B cell (primary cell): ENCODE data around the gene MYH15. TPM values are rescaled to one million over a fixed set of nuclear protein-coding genes. Genes with fewer than 3 reads are reported as not detected.

Experiments
- ATAC-seq: fragments of 200-7000 bp; cut with Tn5 transposase; one replicate; pipeline ENCODE4 v1.10.0; 2021; ENCODE audit warnings: low read depth, mild to moderate bottlenecking, moderate number of reproducible peaks, moderate library complexity
- CTCF ChIA-PET: fragments of 350-600 bp; sonication (Branson Sonifier 250); formaldehyde crosslinking; loops from one replicate; lab custom pipeline; 2021; ENCODE audit warnings: antibody characterized with exemption, inconsistent platforms; lab: Charles Lee
- POLR2A ChIA-PET: fragments of 350-600 bp; sonication (Branson Sonifier 250); formaldehyde crosslinking; loops from one replicate; lab custom pipeline; 2021; ENCODE audit warnings: antibody characterized with exemption; lab: Charles Lee
- DNase-seq: peaks from one replicate; pipeline ENCODE4 v3.0.0; 2013
- H2AFZ ChIP-seq: 2 replicates; pipeline ENCODE4 v1.6.1; 2012; ENCODE audit warnings: mild to moderate bottlenecking, low read depth, low read length; ENCODE audit not compliant: insufficient read depth, poor library complexity, severe bottlenecking
- H3K27ac ChIP-seq, 2 donors: 1 replicate in 1 of 2; 2 replicates in 1 of 2; pipeline ENCODE4 v1.5.1; 2012 to 2013; ENCODE audit warnings: low read length in 2 of 2, mild to moderate bottlenecking in 2 of 2, moderate library complexity in 1 of 2
- H3K27me3 ChIP-seq, 4 experiments: fragments of 200-600 bp in 1 of 4; sonication (generic) in 1 of 4; replicated peaks in 1 of 4; 1 replicate in 2 of 4; 2 replicates in 2 of 4; pipeline versions ENCODE4 v1.6.1 to v1.7.0; 2013 to 2016; ENCODE audit warnings: low read length in 3 of 4, mild to moderate bottlenecking in 2 of 4, mixed read lengths in 1 of 4, moderate library complexity in 1 of 4; ENCODE audit not compliant: insufficient read depth in 4 of 4, control insufficient read depth in 3 of 4; ENCODE audit errors: control extremely low read depth in 1 of 4
- H3K36me3 ChIP-seq, 2 experiments: replicated peaks in 1 of 2; 1 replicate in 1 of 2; 2 replicates in 1 of 2; pipeline versions ENCODE4 v1.6.1 to v1.7.1; 2013; ENCODE audit warnings: low read length in 1 of 2; ENCODE audit not compliant: insufficient read depth in 2 of 2, control insufficient read depth in 1 of 2; ENCODE audit errors: control extremely low read depth in 1 of 2, extremely low read depth in 1 of 2
- H3K4me1 ChIP-seq, 2 donors: fragments of 200-600 bp in 1 of 2; sonication (generic) in 1 of 2; 1 replicate in 1 of 2; 2 replicates in 1 of 2; pipeline versions ENCODE4 v1.5.1 to v1.6.1; 2013 to 2017; ENCODE audit warnings: low read length in 2 of 2; ENCODE audit not compliant: control insufficient read depth in 2 of 2, insufficient read depth in 2 of 2
- H3K4me2 ChIP-seq: replicated peaks from 2 replicates; pipeline ENCODE3; 2012; ENCODE audit warnings: mild to moderate bottlenecking, low read depth, low read length; ENCODE audit not compliant: poor library complexity, severe bottlenecking
- H3K4me3 ChIP-seq, 5 experiments: fragments of 200-600 bp in 1 of 5; sonication (generic) in 1 of 5; 1 replicate in 3 of 5; 2 replicates in 2 of 5; pipeline versions ENCODE4 v1.5.1 to v1.7.0; 2011 to 2016; ENCODE audit warnings: low read length in 4 of 5, mild to moderate bottlenecking in 4 of 5, low read depth in 2 of 5, control low read depth in 1 of 5, moderate library complexity in 1 of 5; ENCODE audit not compliant: insufficient read depth in 1 of 5; ENCODE audit errors: control extremely low read depth in 1 of 5, extremely low read depth in 1 of 5
- H3K79me2 ChIP-seq: fragments of 200-600 bp; sonication (generic); one replicate; pipeline ENCODE4 v1.6.0; 2016; ENCODE audit warnings: low read length; ENCODE audit not compliant: control insufficient read depth, insufficient read depth
- H3K9ac ChIP-seq: fragments of 200-600 bp; sonication (generic); 2 replicates; pipeline ENCODE4 v1.6.1; 2017; ENCODE audit warnings: mild to moderate bottlenecking, low read length, moderate library complexity
- H3K9me3 ChIP-seq, 3 donors: one replicate each; pipeline versions ENCODE4 v1.6.1 to v1.7.1; 2013; ENCODE audit warnings: low read length in 2 of 3; ENCODE audit not compliant: control insufficient read depth in 2 of 3, insufficient read depth in 1 of 3; ENCODE audit errors: control extremely low read depth in 1 of 3
- H4K20me1 ChIP-seq: 2 replicates; pipeline ENCODE4 v1.6.0; 2012; ENCODE audit warnings: mild to moderate bottlenecking, low read length; ENCODE audit not compliant: insufficient read depth, control insufficient read depth, poor library complexity, severe bottlenecking
- H3K27ac Mint-ChIP-seq: one replicate; pipeline ENCODE4 v1.8.0; 2021; ENCODE audit warnings: mixed read lengths
- H3K27me3 Mint-ChIP-seq: one replicate; pipeline ENCODE4 v1.8.0; 2021; ENCODE audit warnings: mixed read lengths
- H3K4me1 Mint-ChIP-seq: one replicate; pipeline ENCODE4 v1.8.0; 2021; ENCODE audit warnings: mixed read lengths
- H3K4me3 Mint-ChIP-seq: one replicate; pipeline ENCODE4 v1.8.0; 2021; ENCODE audit warnings: mixed read lengths
- H3K9me3 Mint-ChIP-seq: one replicate; pipeline ENCODE4 v1.8.0; 2022; ENCODE audit warnings: mixed read lengths; ENCODE audit not compliant: insufficient read depth
- CTCF ChIP-seq: fragments of 200-600 bp; IDR thresholded peaks from one replicate; pipeline ENCODE4 v1.8.0; 2022; ENCODE audit warnings: antibody characterized with exemption, mild to moderate bottlenecking
- EZH2 ChIP-seq: IDR thresholded peaks from 2 replicates; pipeline ENCODE4 v1.6.1; 2012; ENCODE audit warnings: borderline replicate concordance, low read depth, mild to moderate bottlenecking, moderate library complexity, low read length; ENCODE audit not compliant: insufficient read depth, poor library complexity, severe bottlenecking
- WGBS: methylation state at CpG from one replicate; pipeline ENCODE4 v1.1.5; 2013; ENCODE audit warnings: missing lambda C conversion rate; ENCODE audit not compliant: insufficient coverage; 5-methylcytosine and 5-hydroxymethylcytosine counted together
- intact Hi-C: fragments of 100-400 bp; cut with micrococcal nuclease; formaldehyde crosslinking; loops from one replicate; pipeline ENCODE4 v1.10.0; 2022
- polyA plus RNA-seq: library from polyadenylated mRNA; depleted of rRNA; stranded (reverse); fragments of >200 nt; gene quantifications from 2 replicates; pipeline ENCODE4 v1.2.3, GENCODE V29; 2012
- total RNA-seq, 2 donors: library from RNA; stranded (reverse); fragments of 120-200 nt in 1 of 2; gene quantifications; 1 replicate in 1 of 2; 2 replicates in 1 of 2; pipeline versions ENCODE4 v1.2.3 to v1.2.4, GENCODE V29; 2013 to 2022

MYH15 gene
- total and polyA plus RNA-seq, 2 donors (not counting 1 experiment from before 2014, with no cell fraction given), result 0.06 TPM; not detected in 1

- no CpG with 5 or more reads among the region's 1 CpG for WGBS
- POLR2A ChIA-PET, result no interaction called here
- no peak for ATAC-seq
- no peak for DNase-seq
- Histone ChIP-seq H3K9me3 (peaks cover 0 to 3% (median 0%) of the 10 kb centered on the region in 3 donors), H3K27me3 (no peaks in the 10 kb centered on the region), H2AFZ (no peak overlapping the region), H3K27ac (no peak overlapping the region), H4K20me1 (no peaks in the 10 kb centered on the region), H3K4me3 (no peak overlapping the region), H3K9ac (no peak overlapping the region), H3K79me2 (no peaks in the 10 kb centered on the region), H3K4me1 (peaks cover 20 to 24% of the 10 kb centered on the region in 2 donors), H3K4me2 (no peak overlapping the region), H3K36me3 (no peaks in the 10 kb centered on the region)
- intact Hi-C loops, result no loop called here
- Mint-ChIP-seq H3K9me3 (no peaks in the 10 kb centered on the region), H3K4me1 (peaks cover 22% of the 10 kb centered on the region), H3K27me3 (peaks cover 3% of the 10 kb centered on the region), H3K4me3 (no peak overlapping the region), H3K27ac (no peak overlapping the region)
- CTCF ChIA-PET, result interaction anchor here (1.5 kb wide), 1 partner anchor 20 kb away, joined by 4 read pairs; no protein-coding TSS in a partner anchor
- TF ChIP-seq EZH2 (no peak), CTCF (no peak)
These were observed 123.3 kb downstream of the MYH15 start for GRCh38 chr3:108387063-108387462.

- ChIA-PET POLR2A (no interaction called here), CTCF (no interaction called here)
- TF ChIP-seq EZH2 (no peak), CTCF (no peak)
- Mint-ChIP-seq H3K9me3 (peaks cover 2% of the 10 kb centered on the region), H3K27me3 (no peaks in the 10 kb centered on the region), H3K4me1 (peaks cover 7% of the 10 kb centered on the region), H3K4me3 (no peak overlapping the region), H3K27ac (no peak overlapping the region)
- H3K4me1 ChIP-seq, result peaks cover 7 to 9% of the 10 kb centered on the region in 2 donors
- H4K20me1 ChIP-seq, result no peaks in the 10 kb centered on the region
- H3K9ac ChIP-seq, result no peak overlapping the region
- no peak for DNase-seq
- H3K4me3 ChIP-seq, result no peak overlapping the region
- no peaks in the 10 kb centered on the region for H3K79me2 ChIP-seq
- no peak overlapping the region for H2AFZ ChIP-seq
- no peaks in the 10 kb centered on the region for H3K36me3 ChIP-seq
- H3K27ac ChIP-seq, result no peak overlapping the region
- ATAC-seq, result no peak
- no peak overlapping the region for H3K4me2 ChIP-seq
- intact Hi-C loops, result no loop called here
- peaks cover 0 to 4% (median 0%) of the 10 kb centered on the region in 3 donors for H3K9me3 ChIP-seq
- H3K27me3 ChIP-seq, result no peaks in the 10 kb centered on the region
These were observed 127.1 kb downstream of the MYH15 start for GRCh38 chr3:108383306-108383705.
